GM21367 (cell line): ENCODE data around the gene UBE2E1.
"Not testable (repeated sequence)": the region's sequence is repeated elsewhere in the genome, so short reads cannot be mapped to it uniquely, and the experiment has no call there.

Experiments used
- ATAC-seq: cut with Tn5 transposase; IDR thresholded peaks from one replicate; pipeline ENCODE4 v1.9.1; 2021; ENCODE audit not compliant: unreplicated experiment

Gene UBE2E1

GRCh38 chr3:23876923-23877322 lies 71.2 kb downstream of the UBE2E1 start:
- no peak for ATAC-seq

DNA sequence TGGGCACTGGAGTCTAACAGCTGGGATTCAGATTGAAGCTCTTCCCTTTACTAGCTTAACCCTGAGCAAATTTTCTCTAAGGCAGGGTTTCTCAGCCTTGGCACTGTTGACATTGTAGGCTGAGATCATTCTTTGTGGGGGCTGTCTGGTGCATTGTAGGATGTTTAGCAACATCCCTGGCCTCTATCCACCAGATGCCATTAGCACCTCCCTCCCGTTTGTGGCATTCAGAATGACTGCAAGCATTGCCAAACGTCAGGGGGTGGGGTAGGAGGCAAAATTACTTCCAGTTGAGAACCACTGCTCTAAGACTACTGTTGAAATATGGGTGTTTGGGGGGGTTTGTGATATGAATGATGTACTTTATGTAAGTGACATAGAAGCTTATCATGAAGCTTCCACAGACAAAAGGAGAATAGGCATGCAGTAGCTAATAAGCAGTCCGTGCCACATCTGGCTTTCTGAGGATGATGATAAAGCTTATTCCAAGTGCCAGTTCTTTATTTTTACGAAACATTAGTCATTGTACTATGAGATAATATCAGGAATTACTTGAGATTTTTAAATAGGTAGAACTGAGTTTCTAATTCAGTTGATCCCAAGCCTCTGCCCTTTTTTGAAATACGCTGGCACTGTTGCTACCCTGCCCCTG lies 71.7 kb downstream of the UBE2E1 start:
- ATAC-seq = no peak

GRCh38 chr3:23879485-23879884 lies 73.7 kb downstream of the UBE2E1 start:
- ATAC-seq = no peak

- no peak for ATAC-seq
Measured at GRCh38 chr3:23880703-23881339, 75.1 kb downstream of the UBE2E1 start.

GRCh38 chr3:23881993-23882392 lies 76.2 kb downstream of the UBE2E1 start:
- not testable (repeated sequence) for ATAC-seq

DNA sequence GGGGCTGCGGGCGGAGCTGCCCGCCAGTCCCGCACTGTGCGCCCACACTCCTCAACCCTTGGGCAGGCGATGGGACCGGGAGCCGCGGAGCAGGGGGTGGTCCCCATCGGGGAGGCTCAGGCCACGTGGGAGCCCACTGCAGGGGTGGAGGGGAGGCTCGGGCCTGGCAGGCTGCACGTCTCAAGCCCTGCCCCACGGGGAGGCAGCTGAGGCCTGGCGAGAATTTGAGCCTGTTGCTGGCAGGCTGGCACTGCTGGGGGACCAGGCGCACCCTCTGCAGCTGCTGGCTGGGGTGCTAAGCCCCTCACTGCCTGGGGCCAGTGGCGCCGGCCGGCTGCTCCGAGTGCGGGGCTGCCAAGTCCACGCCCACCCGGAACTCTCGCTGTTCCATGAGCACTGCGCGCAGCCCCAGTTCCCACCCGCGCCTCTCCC lies 76.7 kb downstream of the UBE2E1 start:
- ATAC-seq = no peak

DNA sequence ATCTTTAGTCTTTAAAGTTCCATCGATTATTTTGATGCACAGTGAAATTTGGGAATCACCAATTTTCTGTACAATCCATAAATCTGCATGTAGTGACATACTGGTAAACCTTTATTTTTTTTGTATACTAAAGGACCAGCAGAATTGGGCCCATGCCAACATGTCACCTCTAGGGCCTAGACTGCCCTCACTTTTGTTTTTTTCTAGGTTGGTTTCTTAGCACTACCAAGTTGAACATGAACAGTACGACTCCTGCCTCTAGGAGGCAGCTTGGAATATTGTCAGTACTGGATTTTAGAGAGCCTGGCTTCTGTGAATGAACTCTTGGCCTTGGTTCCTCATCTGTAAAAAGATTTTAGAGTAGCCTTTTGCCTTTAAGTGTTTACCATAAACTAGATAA lies 78.7 kb downstream of the UBE2E1 start:
- ATAC-seq = no peak

DNA sequence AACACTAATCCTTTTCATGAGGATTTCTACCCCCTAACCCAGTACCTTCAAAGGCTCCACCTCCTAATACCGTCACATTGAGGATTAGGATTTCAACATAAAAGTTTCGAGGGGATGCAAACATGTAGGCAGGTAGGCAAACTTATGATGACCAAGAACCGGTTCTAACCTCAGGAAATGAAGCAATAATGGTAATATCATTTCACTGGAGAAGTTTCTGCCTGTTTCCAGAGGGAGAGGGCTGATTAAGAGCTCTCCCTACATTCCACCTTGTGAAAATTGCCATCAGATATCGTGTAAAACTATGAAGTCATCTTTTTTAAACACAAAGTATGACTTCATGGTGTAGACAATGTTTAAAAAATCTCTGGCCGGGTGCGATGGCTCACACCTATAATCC lies 79.5 kb downstream of the UBE2E1 start:
- ATAC-seq = no peak

DNA sequence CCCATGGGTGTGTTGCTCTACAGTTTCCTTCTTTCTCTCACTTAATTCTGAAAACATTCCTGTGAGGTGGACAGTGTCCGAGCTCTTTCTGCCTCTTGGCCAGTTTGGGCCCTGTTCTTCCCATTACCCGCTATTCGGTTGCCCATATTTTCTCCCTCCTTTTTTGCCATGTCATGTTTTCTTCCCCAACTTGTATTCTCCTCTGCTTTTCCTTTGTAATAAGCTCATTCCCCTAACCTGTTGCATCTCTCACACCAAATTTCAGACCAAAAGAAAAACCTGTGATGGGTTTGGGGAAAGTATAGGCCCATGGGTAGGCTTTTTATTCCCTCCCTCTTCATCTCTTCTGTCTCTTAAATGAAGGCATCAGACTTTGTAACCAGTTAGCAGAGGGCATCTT lies 80.6 kb downstream of the UBE2E1 start:
- no peak for ATAC-seq

GRCh38 chr3:23888617-23889228 lies 83.0 kb downstream of the UBE2E1 start:
- no peak for ATAC-seq

DNA sequence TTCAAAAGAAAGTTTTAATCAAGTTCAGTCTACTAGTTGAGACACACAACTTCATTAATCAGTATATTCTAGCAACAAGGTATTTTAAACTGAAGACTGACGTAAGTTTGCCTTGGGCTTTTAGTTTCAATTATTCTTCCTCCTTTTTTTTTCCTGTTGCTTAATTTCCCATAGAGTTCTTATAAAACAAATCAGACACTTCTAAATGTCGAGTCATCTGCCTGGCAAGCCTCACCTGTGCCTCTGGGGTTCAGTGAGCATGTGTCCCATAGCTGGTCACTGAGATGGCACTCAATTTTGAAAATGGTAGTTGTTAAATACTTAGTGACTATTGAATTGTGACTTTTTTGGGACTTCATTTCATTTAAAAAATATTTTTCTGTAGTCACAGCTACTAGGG lies 83.6 kb downstream of the UBE2E1 start:
- ATAC-seq = no peak

GRCh38 chr3:23889950-23890349 lies 84.2 kb downstream of the UBE2E1 start:
- ATAC-seq = no peak

- no peak for ATAC-seq
Measured at GRCh38 chr3:23894254-23895061, 88.7 kb downstream of the UBE2E1 start.

DNA sequence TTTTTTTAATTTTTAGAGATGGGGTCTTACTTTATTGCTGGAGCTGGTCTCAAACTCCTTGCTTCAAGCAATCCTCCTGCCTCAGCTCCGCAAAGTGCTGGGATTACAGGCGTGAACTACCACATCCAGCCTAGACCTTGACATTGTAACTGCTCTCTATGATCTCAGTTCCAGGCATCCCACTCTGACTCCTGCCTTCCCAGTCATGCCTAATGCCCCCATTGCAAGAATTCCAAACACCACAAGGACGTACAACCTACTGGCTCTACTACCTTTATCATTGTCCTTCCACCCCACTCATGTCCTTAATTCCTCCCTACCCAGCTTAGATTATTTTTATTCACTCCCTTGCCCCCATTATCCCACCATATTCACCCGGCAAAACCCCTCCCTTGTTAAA lies 89.4 kb downstream of the UBE2E1 start:
- ATAC-seq = no peak

DNA sequence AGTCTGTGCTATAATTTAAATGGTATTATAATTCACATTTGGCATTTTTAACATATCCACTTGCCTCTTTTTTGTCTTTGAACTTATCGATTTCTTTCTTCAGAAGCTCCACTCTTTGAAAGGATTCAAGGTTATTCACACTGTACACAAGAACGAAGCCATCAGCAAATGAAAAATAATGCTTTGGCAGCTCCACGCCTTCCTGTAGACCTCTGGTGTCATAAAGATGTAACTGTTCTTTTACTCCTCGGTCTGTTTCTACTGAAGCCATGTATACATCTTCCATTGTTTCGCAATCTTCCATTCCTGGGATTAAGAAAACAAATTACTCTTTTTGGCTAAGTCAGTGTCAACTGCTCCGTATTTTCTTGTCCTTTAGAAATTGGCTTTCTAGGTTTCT lies 95.0 kb downstream of the UBE2E1 start:
- no peak for ATAC-seq

DNA sequence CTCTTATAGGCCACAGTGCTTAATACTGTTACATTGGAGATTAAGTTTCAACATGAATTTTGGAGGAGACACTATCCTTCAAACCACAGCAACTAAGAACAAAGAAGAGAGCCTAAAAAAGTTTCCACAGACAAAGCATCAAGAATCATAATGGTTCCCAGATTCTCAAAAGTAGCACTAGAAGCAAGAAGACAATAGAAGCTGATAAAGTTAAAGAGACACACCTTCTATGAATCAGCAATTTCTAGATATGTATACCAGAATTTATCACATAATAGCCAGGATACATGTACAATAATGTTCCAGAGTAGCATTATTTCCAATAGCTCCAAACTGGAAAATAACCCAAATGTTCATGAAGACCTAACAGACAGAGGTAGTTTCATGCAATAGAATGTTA lies 98.8 kb downstream of the UBE2E1 start:
- ATAC-seq = no peak

DNA sequence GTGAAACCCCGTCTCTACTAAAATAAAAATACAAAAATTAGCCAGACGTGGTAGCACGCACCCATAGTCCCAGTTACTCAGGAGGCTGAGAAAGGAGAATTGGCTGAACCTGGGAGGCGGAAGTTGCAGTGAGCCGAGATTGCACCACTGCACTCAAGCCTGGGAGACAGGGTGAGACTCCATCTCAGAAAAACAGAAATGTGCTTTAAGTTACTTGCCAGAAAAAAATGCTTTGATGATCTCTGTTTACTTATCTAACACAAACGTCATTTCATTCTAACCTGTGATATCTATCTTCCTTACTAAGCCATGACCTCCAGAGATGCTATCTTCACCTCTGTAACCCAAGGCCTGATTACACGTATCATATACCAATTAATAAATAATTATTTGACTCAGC lies 103.6 kb downstream of the UBE2E1 start:
- no peak for ATAC-seq

DNA sequence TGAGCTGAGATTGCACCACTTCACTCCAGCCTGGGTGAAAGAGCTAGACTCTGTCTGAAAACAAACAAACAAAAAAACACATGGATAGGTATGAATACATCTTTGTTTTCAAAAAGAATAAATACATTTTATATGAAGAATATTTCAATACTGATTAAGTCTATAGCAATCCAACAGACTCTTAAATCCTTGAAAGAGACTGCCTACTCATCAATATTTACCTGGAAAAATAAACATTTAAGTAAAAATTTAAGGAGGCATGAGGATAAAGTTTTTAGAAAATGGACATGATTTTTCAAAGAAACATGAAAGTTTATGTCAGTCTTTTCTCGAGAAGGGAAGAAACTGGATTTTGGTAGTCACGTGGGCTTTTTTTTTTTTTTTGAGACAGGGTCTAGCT lies 105.6 kb downstream of the UBE2E1 start:
- no peak for ATAC-seq

DNA sequence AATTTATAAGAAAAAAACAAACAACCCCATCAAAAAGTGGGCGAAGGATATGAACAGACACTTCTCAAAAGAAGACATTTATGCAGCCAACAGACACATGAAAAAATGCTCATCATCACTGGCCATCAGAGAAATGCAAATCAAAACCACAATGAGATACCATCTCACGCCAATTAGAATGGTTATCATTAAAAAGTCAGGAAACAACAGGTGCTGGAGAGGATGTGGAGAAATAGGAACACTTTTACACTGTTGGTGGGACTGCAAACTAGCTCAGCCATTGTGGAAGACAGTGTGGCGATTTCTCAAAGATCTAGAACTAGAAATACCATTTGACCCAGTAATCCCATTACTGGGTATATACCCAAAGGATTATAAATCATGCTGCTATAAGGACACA lies 106.6 kb downstream of the UBE2E1 start:
- ATAC-seq = not testable (repeated sequence)

DNA sequence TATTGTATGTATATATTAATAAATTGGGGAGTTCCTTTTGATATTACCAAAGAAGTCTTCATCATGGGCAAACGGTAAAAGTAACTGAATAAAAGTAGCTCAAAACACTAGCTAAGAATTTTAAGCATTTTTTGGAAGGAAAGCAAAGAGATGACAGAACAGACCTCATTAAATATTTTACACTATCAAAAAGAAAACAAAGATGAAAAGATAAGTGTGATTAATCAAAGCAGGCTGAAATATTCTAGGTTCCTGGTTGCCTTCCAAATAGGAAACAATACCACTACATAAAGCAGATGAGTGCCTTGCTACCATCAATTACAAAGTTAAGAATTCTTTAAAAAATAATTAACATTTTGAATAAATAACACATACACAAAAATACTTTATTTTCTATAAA lies 107.4 kb downstream of the UBE2E1 start:
- ATAC-seq = no peak

DNA sequence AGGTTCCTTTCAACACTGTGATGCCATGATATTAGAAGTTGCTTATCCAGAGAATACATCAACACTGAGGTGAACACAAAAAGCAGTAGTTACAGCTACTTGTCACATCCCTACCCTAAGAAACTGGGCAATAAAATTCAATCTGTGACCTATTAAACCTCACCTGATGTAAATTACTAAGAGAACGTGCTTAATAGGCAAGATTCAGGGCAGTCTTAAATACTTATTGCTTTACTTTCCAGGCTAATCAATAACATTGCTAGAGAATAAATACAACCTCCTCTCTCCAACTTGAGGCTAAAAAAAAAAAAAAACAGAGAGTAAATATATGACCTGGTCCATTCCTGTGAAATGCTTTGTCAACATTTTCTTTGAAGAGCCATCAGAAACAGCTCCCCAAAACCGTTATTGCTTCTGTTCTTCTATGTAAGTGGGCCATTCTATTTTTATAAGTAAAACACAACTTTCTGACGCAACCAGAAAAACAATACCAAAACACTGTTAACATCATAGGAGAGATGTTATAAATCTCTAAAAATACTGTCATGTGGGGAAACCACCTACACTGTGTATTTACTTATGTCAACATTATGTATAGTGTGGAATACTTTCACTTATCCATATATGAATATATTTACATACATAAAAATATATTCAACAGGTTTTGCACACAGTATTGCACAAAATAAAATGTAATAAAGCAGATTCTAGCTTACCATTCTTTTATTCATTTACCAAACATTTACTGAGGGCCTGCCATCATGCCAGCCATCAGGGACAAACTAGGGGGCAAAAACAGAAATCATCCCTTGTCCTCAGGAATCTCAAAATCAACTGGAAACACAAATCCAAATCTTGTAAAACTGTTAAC lies 108.4 kb downstream of the UBE2E1 start:
- ATAC-seq = no peak
